VCaP (cell line): Measurements from ENCODE around the gene ALOX12B.
A peak's percentile ranks its signal among the peaks of the same experiment; 100 is the strongest.

Source experiments
- H3K27ac ChIP-seq: fragments of 450-650 bp; 2 replicates; pipeline ENCODE4 v1.5.1; 2017
- TF ChIP-seq, protein P1 (sequence below): fragments of 450-650 bp; conservative IDR thresholded peaks from 2 replicates; pipeline ENCODE4 v1.5.1; 2017; ENCODE audit warnings: mild to moderate bottlenecking, moderate library complexity

The ALOX12B gene

DNA sequence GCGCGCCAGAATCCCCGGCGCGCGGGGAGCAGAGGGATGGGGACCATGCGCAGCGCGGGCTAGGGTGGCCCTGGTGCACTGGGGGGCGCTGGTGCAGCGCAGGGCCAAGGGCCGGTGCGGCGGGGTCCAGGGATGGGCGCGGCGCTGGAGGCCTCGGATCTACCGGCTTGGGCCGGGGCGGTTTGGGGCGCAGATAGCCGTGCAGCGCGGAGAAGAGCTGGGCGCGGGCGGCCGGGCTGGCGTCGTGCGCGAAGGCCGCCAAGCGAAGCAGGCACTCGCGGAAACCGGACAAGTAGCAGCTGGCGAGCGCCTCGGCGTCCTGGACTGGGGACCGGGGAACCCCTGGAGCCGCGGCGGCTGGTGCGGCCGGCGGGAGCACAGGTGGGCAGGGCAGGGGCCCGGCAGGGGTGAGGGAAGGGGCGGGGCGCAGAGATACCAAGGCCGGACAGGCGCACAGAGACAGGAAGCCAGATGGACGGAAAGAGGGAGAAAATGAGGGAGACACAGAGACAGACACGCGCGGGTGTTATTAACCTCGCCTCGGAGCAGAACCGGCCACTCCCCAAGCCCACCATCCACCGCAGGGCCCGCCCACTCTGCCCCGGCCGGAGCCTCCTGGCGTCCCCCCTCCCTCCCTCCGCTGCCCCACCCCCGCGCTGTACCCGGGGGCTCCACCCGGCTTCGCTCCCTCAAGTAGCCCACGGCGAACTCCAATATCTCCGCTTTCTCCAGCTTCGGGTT lies 34.3 kb upstream of the ALOX12B start:
- TF ChIP-seq, protein P1, sequence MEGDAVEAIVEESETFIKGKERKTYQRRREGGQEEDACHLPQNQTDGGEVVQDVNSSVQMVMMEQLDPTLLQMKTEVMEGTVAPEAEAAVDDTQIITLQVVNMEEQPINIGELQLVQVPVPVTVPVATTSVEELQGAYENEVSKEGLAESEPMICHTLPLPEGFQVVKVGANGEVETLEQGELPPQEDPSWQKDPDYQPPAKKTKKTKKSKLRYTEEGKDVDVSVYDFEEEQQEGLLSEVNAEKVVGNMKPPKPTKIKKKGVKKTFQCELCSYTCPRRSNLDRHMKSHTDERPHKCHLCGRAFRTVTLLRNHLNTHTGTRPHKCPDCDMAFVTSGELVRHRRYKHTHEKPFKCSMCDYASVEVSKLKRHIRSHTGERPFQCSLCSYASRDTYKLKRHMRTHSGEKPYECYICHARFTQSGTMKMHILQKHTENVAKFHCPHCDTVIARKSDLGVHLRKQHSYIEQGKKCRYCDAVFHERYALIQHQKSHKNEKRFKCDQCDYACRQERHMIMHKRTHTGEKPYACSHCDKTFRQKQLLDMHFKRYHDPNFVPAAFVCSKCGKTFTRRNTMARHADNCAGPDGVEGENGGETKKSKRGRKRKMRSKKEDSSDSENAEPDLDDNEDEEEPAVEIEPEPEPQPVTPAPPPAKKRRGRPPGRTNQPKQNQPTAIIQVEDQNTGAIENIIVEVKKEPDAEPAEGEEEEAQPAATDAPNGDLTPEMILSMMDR: peak; percentile 48
- peak overlapping the region; percentile 43; the same call in 1 of the 2 replicates for H3K27ac ChIP-seq

DNA sequence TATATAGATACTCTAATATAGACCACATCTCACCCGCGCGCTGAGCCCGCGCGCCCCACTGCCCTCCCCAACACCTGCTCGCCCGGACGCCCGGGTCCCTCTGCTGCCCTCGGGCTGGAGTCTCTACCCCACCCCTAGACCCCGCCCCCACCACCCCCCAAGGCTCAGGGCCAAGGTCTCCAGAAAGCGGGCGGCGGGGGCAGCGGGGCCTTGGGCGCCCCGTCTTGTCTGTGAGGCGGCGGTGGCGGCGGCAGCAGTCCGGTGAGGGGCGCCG lies 33.8 kb upstream of the ALOX12B start:
- TF ChIP-seq, protein P1: no peak
- H3K27ac ChIP-seq: peak overlapping the region; percentile 43; the same call in 1 of the 2 replicates

DNA sequence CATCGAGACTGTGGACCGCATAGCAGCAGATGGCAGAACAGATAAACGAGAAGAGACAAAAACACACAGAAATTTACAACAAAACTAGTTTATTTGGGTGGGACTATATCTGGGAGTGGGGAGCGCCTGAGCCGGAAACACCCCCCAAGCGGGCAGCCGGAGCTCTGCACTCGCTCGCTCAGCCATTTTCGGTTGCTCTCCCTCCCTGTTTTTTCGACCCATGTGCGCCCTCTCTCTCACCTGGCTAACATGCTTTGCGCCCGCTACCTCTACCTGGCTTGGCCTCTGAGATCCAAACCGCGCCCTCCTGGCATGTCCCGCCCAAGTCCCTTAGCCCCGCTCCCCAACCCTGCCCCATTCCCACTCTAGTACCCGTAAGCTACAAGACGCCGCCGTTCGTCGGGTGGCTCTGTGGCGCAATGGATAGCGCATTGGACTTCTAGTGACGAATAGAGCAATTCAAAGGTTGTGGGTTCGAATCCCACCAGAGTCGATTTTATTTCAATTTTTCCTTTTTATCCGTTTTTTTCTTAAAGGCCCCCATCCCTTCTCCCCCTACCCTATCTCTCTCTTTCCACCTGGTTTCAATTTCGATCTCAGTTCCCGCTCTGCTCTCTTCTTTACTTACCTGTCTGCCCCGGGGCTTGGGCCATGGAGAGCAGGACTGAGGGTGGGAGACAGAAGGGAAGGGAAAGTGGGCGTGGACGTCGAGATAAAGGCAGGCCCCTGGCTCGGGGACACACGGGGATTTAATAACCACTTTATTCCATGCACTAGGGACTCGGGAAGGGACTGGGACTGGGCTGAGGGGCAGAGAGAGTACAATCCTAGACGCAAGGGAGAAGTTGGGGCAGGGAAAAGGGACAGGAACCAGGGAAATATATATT lies 33.2 kb upstream of the ALOX12B start:
- H3K27ac ChIP-seq: peak overlapping the region; percentile 43
- TF ChIP-seq, protein P1: peak; percentile 21; the same call in 1 of the 2 replicates

DNA sequence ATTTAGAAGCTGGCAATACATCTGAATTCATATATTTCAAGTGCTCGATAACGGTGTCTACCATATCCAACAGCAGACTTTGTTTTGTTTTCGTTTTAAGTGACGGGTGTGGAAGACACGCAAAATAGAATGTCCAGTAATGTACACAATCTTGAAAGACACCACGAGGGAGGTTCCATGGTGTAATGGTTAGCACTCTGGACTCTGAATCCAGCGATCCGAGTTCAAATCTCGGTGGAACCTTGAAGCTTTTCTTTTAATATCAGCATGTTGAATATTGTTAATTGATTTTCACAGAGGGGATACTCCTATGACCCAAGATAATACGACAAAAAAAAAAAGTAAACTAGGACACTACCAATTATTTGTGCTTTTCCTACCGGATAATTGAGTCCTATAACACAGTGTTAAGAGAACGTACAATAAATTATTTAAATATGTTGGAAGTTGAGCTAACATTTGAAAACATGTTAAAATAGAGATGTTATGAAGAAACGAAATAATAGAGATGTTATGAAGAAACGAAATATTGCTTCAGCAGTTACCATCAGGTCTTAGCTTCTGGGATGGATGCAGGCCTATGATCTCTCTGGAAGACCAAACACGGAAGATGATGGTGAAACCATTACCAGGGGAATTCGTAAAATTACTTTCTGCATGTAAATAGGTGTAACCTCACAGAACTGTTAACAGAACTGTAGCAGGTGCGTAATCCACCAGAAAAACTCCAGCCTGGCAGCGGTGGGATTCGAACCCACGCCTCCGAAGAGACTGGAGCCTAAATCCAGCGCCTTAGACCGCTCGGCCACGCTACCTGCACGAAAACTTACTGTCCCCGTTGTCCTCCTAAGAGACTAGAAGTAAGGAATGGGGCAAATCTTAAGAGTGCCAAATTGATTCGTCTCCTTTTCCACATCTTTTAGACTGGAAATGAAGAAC lies 32.3 kb upstream of the ALOX12B start:
- peak overlapping the region; percentile 65 for H3K27ac ChIP-seq
- TF ChIP-seq, protein P1: no peak

DNA sequence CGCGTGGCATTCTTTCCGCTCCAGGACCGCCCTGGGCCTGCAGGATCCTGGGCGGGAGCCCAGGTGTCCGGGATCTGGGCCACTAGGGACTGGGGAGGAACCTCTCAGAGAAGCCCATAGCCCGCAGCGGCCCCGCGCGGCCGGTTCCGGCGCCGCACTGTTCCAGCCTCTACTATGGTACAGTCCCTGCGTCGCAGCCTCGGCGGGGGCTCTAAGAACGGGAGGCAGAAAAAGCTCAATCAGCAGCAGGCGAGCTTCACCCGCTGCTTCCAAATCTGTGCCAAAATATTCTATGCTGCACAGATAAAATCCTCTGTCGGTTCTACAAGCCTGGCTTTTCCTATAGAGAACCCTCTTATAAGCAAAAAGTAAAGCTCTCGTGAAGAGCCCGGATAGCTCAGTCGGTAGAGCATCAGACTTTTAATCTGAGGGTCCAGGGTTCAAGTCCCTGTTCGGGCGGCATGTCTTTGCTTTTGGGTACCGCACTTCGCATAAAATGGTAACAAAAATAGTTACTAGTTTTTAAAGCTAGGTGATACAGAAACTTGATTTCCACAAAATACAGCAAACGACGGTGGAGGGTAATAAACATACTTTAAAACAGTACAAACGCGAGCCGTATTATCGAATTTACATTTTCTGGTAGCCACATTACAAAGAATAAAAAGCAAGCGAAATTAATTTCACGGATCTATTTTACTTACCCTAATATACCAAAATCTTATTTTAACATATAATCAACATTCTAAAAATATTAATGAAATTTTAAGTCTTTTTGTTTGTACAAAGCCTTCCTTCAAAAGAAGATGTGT lies 31.5 kb upstream of the ALOX12B start:
- TF ChIP-seq, protein P1: peak; percentile 86
- H3K27ac ChIP-seq: peak overlapping the region; percentile 65

DNA sequence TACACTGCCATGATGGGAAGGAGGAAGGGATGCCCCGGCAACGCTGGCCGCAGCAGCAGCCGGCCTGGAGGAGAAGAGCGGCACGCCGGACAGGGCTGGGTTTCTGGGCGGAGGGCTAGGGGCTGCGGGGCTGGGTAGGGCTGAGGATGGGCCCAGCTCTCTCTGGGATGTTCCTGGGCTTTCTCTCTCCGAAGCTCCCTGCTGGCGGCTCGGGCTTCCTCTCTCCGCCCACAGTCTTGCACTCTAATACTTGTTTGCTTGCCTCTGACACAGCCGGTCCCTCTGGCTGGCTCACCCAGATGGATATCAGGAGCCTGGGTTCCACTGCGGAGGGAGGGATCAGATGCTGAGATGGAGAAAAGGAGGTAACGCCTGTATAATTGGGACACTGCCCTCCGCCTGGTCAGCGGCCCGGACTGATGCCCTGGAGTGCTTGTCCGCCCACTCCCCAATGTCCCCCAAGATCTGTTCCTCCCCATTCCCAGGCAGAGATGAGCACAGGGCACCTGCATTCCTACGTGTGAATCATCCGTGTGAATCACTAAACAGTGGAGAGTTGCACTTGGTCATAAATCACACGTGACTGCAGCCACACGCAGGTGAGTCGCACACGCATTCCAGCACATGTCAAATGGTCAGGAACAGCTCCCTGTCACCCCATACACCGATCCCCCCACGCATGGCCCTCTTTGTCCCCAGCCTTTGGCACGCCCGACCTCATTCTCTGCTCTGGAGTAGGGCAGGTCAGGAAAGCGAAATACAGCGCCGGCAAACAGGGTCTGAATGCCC lies 30.7 kb upstream of the ALOX12B start, which contains the start of gene ALOXE3:
Gene ALOXE3 (minus strand): TSS at position 535 of the 789 bp plus-strand sequence. CDS start 524 bp downstream, at position 11.
- H3K27ac ChIP-seq: peak within 1 kb of the TSS; percentile 65
- TF ChIP-seq, protein P1: no peak
